Epithelial cell of proximal tubule (primary cell): ENCODE data around the gene KLF5. TPM values are rescaled to one million over a fixed set of nuclear protein-coding genes. Genes with fewer than 3 reads are reported as not detected.
"Not testable (repeated sequence)": the region's sequence is repeated elsewhere in the genome, so short reads cannot be mapped to it uniquely, and the experiment has no call there.

Source experiments
- DNase-seq: peaks from one replicate; pipeline ENCODE4 v3.0.0-alpha.2; 2011; ENCODE audit warnings: low read depth
- H3K4me3 ChIP-seq: 2 replicates; pipeline ENCODE4 v1.5.1; 2011; ENCODE audit warnings: low read depth, mild to moderate bottlenecking, low read length
- total RNA-seq: library from RNA; depleted of rRNA; stranded (reverse); fragments of >200 nt; gene quantifications from 2 replicates; pipeline ENCODE4 v1.2.3, GENCODE V29; 2015
- TF ChIP-seq, protein P1 (sequence below): conservative IDR thresholded peaks from 2 replicates; pipeline ENCODE4 v1.5.1; 2012; ENCODE audit warnings: low read depth, mild to moderate bottlenecking, low read length

Gene KLF5
- total RNA-seq, 1 donor from 2014 or later: 26.6 TPM

GRCh38 chr13:73090823-73091187 is 32.0 kb downstream of the KLF5 start:
- no peak overlapping the region for H3K4me3 ChIP-seq
- DNase-seq: no peak
- TF ChIP-seq, protein P1, sequence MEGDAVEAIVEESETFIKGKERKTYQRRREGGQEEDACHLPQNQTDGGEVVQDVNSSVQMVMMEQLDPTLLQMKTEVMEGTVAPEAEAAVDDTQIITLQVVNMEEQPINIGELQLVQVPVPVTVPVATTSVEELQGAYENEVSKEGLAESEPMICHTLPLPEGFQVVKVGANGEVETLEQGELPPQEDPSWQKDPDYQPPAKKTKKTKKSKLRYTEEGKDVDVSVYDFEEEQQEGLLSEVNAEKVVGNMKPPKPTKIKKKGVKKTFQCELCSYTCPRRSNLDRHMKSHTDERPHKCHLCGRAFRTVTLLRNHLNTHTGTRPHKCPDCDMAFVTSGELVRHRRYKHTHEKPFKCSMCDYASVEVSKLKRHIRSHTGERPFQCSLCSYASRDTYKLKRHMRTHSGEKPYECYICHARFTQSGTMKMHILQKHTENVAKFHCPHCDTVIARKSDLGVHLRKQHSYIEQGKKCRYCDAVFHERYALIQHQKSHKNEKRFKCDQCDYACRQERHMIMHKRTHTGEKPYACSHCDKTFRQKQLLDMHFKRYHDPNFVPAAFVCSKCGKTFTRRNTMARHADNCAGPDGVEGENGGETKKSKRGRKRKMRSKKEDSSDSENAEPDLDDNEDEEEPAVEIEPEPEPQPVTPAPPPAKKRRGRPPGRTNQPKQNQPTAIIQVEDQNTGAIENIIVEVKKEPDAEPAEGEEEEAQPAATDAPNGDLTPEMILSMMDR: no peak

DNA sequence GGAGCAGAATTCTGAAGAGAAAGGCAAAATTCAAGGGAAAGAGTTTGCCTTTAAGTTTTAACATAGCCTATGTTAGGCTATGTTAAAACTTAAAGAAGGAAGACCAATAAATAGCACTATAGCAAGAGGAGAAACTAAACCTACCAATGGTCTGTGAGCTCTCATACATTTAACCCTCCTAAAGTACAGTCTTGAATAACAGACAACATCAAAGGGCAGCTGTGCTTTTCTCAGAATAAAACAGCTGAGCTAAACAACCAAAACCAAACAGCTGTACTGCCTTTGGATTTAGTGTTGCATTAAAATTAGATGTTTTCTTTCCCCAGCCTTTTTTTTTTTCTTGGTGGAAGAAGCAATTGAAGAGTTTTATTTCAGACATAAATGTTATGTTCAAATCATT is 34.0 kb downstream of the KLF5 start:
- no peak for DNase-seq
- no peak overlapping the region for H3K4me3 ChIP-seq
- TF ChIP-seq, protein P1: no peak

DNA sequence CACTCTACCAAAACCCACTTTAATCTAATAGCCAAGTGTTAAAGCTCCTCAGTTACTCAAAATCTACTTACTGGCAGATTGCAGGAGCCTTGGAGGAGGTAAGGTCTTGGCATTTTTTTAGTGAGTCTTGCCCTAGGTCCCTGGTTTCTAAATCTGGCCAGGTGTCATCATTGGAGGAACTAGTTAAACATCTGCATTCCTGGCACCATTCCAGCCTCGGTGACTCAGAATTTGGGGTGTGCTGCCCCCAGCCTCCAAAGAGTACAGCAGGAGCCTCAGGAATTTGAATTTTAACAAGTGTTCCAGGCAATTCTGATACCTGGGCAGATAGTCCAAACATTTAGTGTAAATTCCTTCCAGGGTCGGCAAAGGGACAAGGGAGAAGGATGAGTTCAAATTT is 37.4 kb downstream of the KLF5 start:
- DNase-seq: no peak
- no peak overlapping the region for H3K4me3 ChIP-seq
- TF ChIP-seq, protein P1: no peak

GRCh38 chr13:73096638-73097037 is 37.8 kb downstream of the KLF5 start:
- H3K4me3 ChIP-seq: no peak overlapping the region
- TF ChIP-seq, protein P1: no peak
- DNase-seq: no peak

- H3K4me3 ChIP-seq, DNase-seq: not testable (repeated sequence)
Observed at GRCh38 chr13:73100781-73101180, 42.0 kb downstream of the KLF5 start.

GRCh38 chr13:73101351-73102007 is 42.7 kb downstream of the KLF5 start:
- no peak overlapping the region for H3K4me3 ChIP-seq
- no peak for DNase-seq
- TF ChIP-seq, protein P1: no peak

DNA sequence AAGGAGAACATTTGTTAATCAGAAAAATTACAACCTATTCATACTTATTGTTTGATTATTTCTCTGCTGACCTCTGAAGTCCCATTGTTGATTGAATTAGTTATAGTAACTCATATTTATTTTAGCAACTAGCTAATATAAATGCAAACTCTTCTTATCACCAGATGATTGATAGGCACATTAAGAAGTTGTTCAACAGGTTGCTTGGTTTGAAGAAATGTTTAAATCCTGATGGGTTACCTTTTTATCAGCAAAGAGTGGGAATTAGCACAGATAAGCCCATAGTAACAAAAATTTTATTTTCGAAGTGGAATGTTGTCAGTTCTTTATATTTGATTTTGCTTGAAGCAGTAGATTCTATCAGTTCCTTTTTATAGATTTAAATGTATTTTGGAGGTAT is 44.4 kb downstream of the KLF5 start:
- no peak for DNase-seq
- H3K4me3 ChIP-seq: no peak overlapping the region
- TF ChIP-seq, protein P1: no peak
